Suprapubic skin (tissue), 3 donors: ENCODE results near the gene WWC2.

Source experiments
- CTCF ChIP-seq, 2 donors: fragments of 200-600 bp in 1 of 2; fragments of 450-650 bp in 1 of 2; sonication (generic) in 1 of 2; IDR thresholded peaks; one replicate each; pipeline ENCODE4 v1.5.1; 2016 to 2019; ENCODE audit warnings: antibody characterized with exemption in 2 of 2, mild to moderate bottlenecking in 1 of 2, moderate library complexity in 1 of 2
- POLR2AphosphoS5 ChIP-seq, 3 donors: sonication (generic); formaldehyde crosslinking; IDR thresholded peaks; one replicate each; pipeline ENCODE4 v1.6.1; 2017; ENCODE audit warnings: antibody characterized with exemption in 3 of 3

- TF ChIP-seq POLR2AphosphoS5 (IDR thresholded peaks at IDR 0.05) (no peak), CTCF (IDR thresholded peaks at IDR 0.05) (no peak)
Measured at GRCh38 chr4:183260491-183261151, 161.6 kb downstream of the WWC2 start.
